Measurements from ENCODE around the gene PFKP.

Gene PFKP

GRCh38 chr10:3172446-3173170 is 105.3 kb downstream of the PFKP start, which contains the start of gene PITRM1:
TSS of gene PITRM1 (minus strand) at chr10:3172782. CDS start at chr10:3172772, 10 bp downstream.
- Mint-ChIP-seq H3K27ac (peak within 1 kb of the TSS; percentile 94), H3K4me3 (peak within 1 kb of the TSS; percentile 75), H3K36me3 (peaks cover 56% of the 10 kb centered on the region), H3K4me1 (peaks cover 28% of the 10 kb centered on the region), H3K9me3 (no peaks in the 10 kb centered on the region)
- DNase-seq (ENCODE audit: low spot score in 2 of 2) = peak; percentile 95 to 98
- ATAC-seq = peak; percentile 97

DNA sequence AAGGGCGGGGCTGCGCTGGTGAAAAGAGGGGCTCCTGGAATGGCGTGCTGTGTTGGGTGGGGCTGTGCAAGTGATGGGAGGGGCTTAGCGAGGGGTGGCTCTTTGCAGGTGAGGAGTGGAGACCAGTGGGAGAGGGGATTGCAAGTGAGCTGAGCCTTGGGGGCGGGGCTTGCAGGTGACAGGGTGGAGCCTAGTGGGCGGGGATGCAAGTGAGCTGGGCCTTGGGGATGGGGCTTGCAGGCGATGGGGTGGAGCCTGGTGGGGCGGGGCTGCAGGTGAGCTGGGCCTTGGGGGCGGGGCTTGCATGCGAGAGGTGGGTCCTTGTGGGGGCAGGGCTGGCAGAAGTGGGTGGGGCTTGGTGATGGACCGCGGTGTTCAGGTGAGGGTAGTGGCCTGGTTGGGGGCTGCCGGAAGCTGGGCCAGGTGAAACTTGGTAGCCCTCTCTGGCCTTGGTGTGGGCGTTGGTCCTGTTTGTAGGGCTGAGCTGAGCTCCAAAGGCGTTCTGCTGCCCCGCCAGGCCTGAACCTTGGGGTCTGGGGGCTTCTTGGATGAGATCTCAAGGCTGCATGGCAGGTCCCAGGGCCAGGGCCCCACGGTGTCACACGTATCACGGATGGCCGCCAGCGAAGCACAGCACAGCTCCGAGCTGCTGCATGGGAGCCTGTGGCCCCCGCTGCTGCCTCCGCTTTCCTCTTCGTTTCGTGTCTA is 106.0 kb downstream of the PFKP start:
- peaks cover 23% of the 10 kb centered on the region for H3K4me1 Mint-ChIP-seq
- H3K4me3 Mint-ChIP-seq = peak overlapping the region; percentile 75
- H3K36me3 Mint-ChIP-seq = peaks cover 49% of the 10 kb centered on the region
- ATAC-seq (peak; percentile 35), DNase-seq (ENCODE audit: low spot score in 2 of 2) (no peak)
- peak overlapping the region; percentile 94 for H3K27ac Mint-ChIP-seq
- H3K9me3 Mint-ChIP-seq = no peaks in the 10 kb centered on the region

- no peak for ATAC-seq
- H3K4me1 Mint-ChIP-seq = peaks cover 6% of the 10 kb centered on the region
- H3K4me3 Mint-ChIP-seq = no peak overlapping the region
- no peaks in the 10 kb centered on the region for H3K9me3 Mint-ChIP-seq
- H3K36me3 Mint-ChIP-seq = peaks cover 3% of the 10 kb centered on the region
- H3K27ac Mint-ChIP-seq = no peak overlapping the region
- no peak for DNase-seq (ENCODE audit: low spot score in 2 of 2)
Observed at GRCh38 chr10:3178042-3178441, 110.7 kb downstream of the PFKP start.

DNA sequence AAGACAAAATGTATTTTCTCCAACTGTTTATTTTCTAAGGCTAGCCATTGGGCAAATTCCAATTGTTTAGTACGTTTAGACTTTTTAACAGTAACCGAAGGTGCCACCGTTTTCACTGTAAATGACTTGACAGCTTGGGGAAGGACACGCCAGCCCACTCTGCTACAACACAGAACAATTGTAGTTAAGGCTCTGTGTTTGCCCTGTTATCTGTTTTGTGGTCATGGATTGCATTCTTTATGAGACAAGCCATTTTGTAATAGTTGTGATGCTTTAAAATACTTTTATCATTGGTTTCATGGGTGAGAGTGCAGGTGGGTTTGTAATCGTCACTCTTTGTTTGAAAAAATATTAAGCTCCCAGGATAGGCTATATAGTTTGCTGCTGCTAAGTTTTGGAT is 111.8 kb downstream of the PFKP start:
- Mint-ChIP-seq H3K4me3 (no peak overlapping the region), H3K9me3 (no peaks in the 10 kb centered on the region), H3K36me3 (no peaks in the 10 kb centered on the region), H3K27ac (no peak overlapping the region), H3K4me1 (no peaks in the 10 kb centered on the region)
- no peak for DNase-seq (ENCODE audit: low spot score in 2 of 2)
- ATAC-seq = no peak

GRCh38 chr10:3180355-3181025 is 113.1 kb downstream of the PFKP start:
- ATAC-seq (no peak), DNase-seq (ENCODE audit: low spot score in 2 of 2) (no peak)
- no peak overlapping the region for H3K4me3 Mint-ChIP-seq
- H3K4me1 Mint-ChIP-seq = no peaks in the 10 kb centered on the region
- H3K9me3 Mint-ChIP-seq = no peaks in the 10 kb centered on the region
- H3K27ac Mint-ChIP-seq = no peak overlapping the region
- no peaks in the 10 kb centered on the region for H3K36me3 Mint-ChIP-seq

- ATAC-seq = peak; percentile 60
- no peaks in the 10 kb centered on the region for H3K4me1 Mint-ChIP-seq
- H3K36me3 Mint-ChIP-seq = no peaks in the 10 kb centered on the region
- H3K4me3 Mint-ChIP-seq = no peak overlapping the region
- H3K9me3 Mint-ChIP-seq = no peaks in the 10 kb centered on the region
- H3K27ac Mint-ChIP-seq = no peak overlapping the region
- no peak for DNase-seq (ENCODE audit: low spot score in 2 of 2)
Observed at GRCh38 chr10:3185386-3185785, 118.0 kb downstream of the PFKP start.

DNA sequence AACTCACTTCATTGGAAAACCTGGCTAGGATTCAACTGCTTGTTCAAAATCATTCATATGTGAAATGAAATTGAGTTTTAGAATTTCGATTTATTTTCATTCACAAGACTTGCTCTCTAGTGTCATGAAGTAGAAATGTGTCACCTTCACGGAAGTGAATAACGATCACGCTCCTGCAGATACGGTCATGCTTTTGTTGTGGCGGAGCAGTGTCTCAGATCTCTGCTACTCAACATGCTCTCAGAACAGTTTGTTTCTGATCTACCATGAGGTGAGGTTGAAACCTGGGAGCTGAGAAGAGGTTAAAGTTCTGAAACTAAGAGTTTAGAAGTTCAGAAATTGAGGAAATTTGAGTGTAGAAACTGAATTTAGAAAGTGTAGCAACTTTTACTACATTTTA is 119.0 kb downstream of the PFKP start:
- no peaks in the 10 kb centered on the region for H3K36me3 Mint-ChIP-seq
- H3K27ac Mint-ChIP-seq = no peak overlapping the region
- no peaks in the 10 kb centered on the region for H3K9me3 Mint-ChIP-seq
- H3K4me3 Mint-ChIP-seq = no peak overlapping the region
- ATAC-seq = peak; percentile 96
- H3K4me1 Mint-ChIP-seq = no peaks in the 10 kb centered on the region
- DNase-seq (ENCODE audit: low spot score in 2 of 2) = no peak

All from stimulated activated effector memory CD8-positive, alpha-beta T cell treated with anti-CD3 and anti-CD28 coated beads, Interleukin-12 subunit alpha, Interleukin-12 subunit beta, amount 100 ng/mL, for 72 hours (primary cell).